PC-9 (cell line): ENCODE data around the gene ADD3. TPM values are rescaled to one million over a fixed set of nuclear protein-coding genes. Genes with fewer than 3 reads are reported as not detected.

Source experiments
- BruUV-seq: library from RNA; stranded (reverse); fragments of 400-500 nt; replicated peaks from 2 replicates; lab custom pipeline; 2021; lab: Mats Ljungman, UMichigan
- CTCF ChIA-PET: fragments of 300-600 bp; sonication (Branson Sonifier 250); formaldehyde crosslinking; loops from one replicate; lab custom pipeline; 2022; ENCODE audit warnings: antibody characterized with exemption; lab: Charles Lee
- POLR2A ChIA-PET: fragments of 300-600 bp; sonication (Branson Sonifier 250); formaldehyde crosslinking; loops from one replicate; lab custom pipeline; 2022; ENCODE audit warnings: antibody characterized with exemption; ENCODE audit not compliant: unreplicated experiment; lab: Charles Lee
- DNase-seq, 2 experiments: peaks; one replicate each; pipeline versions ENCODE4 v3.0.0 to v3.0.0-alpha.2; 2015 to 2022; ENCODE audit warnings: mixed read lengths in 1 of 2
- H2AFZ ChIP-seq: fragments of 200-600 bp; sonication (generic); 2 replicates; pipeline ENCODE4 v1.8.1; 2017; ENCODE audit warnings: antibody characterized with exemption
- H3F3A ChIP-seq: fragments of 200-600 bp; sonication (generic); 2 replicates; pipeline ENCODE4 v1.8.1; 2017; ENCODE audit warnings: antibody characterized with exemption, mild to moderate bottlenecking, low read depth; ENCODE audit not compliant: insufficient read depth
- H3K27ac ChIP-seq: fragments of 200-600 bp; sonication (generic); 2 replicates; pipeline ENCODE4 v1.6.1; 2016; ENCODE audit warnings: mixed run types
- H3K27me3 ChIP-seq: fragments of 200-600 bp; sonication (generic); 2 replicates; pipeline ENCODE4 v1.6.1; 2016; ENCODE audit warnings: low read depth, mixed run types; ENCODE audit not compliant: insufficient read depth
- H3K36me3 ChIP-seq: fragments of 200-600 bp; sonication (generic); 2 replicates; pipeline ENCODE4 v1.6.1; 2016; ENCODE audit warnings: low read depth, mixed run types
- H3K4me1 ChIP-seq: fragments of 200-600 bp; sonication (generic); replicated peaks from 2 replicates; pipeline ENCODE4 v1.6.1; 2016; ENCODE audit warnings: mixed run types; ENCODE audit not compliant: insufficient read depth
- H3K4me2 ChIP-seq: fragments of 200-600 bp; sonication (generic); 2 replicates; pipeline ENCODE4 v1.6.1; 2017; ENCODE audit warnings: mixed run types
- H3K4me3 ChIP-seq: fragments of 200-600 bp; sonication (generic); 2 replicates; pipeline ENCODE4 v1.6.1; 2016; ENCODE audit warnings: mixed run types
- H3K79me2 ChIP-seq: fragments of 200-600 bp; sonication (generic); 2 replicates; pipeline ENCODE4 v1.6.1; 2017; ENCODE audit warnings: low read depth, mixed run types
- H3K9me2 ChIP-seq: fragments of 200-600 bp; sonication (generic); 2 replicates; pipeline ENCODE4 v1.8.1; 2017; ENCODE audit warnings: mild to moderate bottlenecking; ENCODE audit not compliant: insufficient read depth
- H3K9me3 ChIP-seq: fragments of 200-600 bp; sonication (generic); 2 replicates; pipeline ENCODE4 v1.8.1; 2016; ENCODE audit warnings: low read depth; ENCODE audit not compliant: insufficient read depth
- H4K20me1 ChIP-seq: fragments of 200-600 bp; sonication (generic); 2 replicates; pipeline ENCODE4 v1.8.1; 2017; ENCODE audit not compliant: insufficient read depth
- EZH2 ChIP-seq: fragments of 200-600 bp; sonication (generic); IDR thresholded peaks from 2 replicates; pipeline ENCODE4 v1.8.0; 2017; ENCODE audit warnings: antibody characterized with exemption, low read depth
- intact Hi-C: fragments of 100-400 bp; cut with micrococcal nuclease; formaldehyde crosslinking; loops from one replicate; pipeline ENCODE4 v1.10.0; 2022; ENCODE audit not compliant: unreplicated experiment
- total RNA-seq: library from RNA; stranded (reverse); gene quantifications from 2 replicates; pipeline ENCODE4 v1.2.3, GENCODE V29; 2021
- TF ChIP-seq, protein P1 (sequence below): fragments of 200-600 bp; sonication (generic); conservative IDR thresholded peaks from 2 replicates; pipeline ENCODE4 v1.6.1; 2017; ENCODE audit warnings: mixed run types, antibody characterized with exemption, mild to moderate bottlenecking, moderate library complexity

ADD3 gene
- total RNA-seq, 1 experiment from 2014 or later: 77.7 TPM

DNA sequence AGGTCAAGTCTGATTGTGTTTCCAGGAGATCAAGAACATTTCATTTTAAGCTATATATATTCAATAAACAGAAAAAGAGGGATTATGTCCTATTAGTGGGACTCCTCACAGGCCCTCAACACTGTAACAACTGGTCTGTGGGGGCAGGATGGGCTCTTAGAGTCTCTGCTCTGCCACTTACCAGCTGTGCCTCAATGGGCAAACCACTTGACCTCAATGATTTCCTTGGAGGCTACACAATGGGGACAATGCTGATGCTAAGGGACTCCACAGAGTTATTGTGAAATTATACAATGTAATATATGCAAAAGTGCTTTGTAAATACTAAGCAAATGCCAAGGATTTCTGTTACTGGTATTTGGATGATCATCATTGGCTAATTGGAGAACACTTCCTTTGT, 166.4 kb downstream of the ADD3 start:
- CTCF ChIA-PET: no interaction called here
- no peak for TF ChIP-seq EZH2
- TF ChIP-seq, protein P1, sequence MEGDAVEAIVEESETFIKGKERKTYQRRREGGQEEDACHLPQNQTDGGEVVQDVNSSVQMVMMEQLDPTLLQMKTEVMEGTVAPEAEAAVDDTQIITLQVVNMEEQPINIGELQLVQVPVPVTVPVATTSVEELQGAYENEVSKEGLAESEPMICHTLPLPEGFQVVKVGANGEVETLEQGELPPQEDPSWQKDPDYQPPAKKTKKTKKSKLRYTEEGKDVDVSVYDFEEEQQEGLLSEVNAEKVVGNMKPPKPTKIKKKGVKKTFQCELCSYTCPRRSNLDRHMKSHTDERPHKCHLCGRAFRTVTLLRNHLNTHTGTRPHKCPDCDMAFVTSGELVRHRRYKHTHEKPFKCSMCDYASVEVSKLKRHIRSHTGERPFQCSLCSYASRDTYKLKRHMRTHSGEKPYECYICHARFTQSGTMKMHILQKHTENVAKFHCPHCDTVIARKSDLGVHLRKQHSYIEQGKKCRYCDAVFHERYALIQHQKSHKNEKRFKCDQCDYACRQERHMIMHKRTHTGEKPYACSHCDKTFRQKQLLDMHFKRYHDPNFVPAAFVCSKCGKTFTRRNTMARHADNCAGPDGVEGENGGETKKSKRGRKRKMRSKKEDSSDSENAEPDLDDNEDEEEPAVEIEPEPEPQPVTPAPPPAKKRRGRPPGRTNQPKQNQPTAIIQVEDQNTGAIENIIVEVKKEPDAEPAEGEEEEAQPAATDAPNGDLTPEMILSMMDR: no peak
- POLR2A ChIA-PET: no interaction called here

DNA sequence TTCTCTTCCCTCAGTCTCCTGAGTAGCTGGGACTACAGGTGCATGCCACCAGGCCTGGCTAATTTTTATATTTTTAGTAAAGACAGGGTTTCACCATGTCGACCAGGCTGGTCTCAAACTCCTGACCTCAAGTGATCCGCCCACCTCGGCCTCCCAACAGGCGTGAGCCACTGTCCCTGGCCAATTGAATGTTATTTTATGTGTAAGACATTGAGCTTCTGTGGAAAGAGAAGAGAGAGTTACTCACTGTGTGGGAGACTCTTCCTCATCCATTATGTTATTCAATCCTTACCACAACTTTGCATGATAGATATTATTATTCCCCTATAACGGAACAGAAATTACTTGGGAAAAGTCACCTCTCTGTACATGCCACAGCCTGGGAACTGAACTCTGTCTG, 167.0 kb downstream of the ADD3 start:
- Histone ChIP-seq H3K79me2 (no peaks in the 10 kb centered on the region), H3K27me3 (no peaks in the 10 kb centered on the region), H4K20me1 (no peaks in the 10 kb centered on the region), H3K4me3 (no peak overlapping the region), H3K9me2 (no peaks in the 10 kb centered on the region), H3K9me3 (no peaks in the 10 kb centered on the region), H3K27ac (no peak overlapping the region), H2AFZ (no peak overlapping the region), H3K4me1 (0 out of 2 replicates have a peak, but pooled peaks cover 7% of the 10 kb centered on the region), H3F3A (no peaks in the 10 kb centered on the region), H3K4me2 (no peak overlapping the region), H3K36me3 (no peaks in the 10 kb centered on the region)
- intact Hi-C loops: no loop called here
- BruUV-seq: no TSS peak
- POLR2A ChIA-PET: no interaction called here
- TF ChIP-seq EZH2: no peak
- TF ChIP-seq, protein P1: no peak
- CTCF ChIA-PET: no interaction called here
- DNase-seq: no peak

More for the DNA sequence above, 166.4 kb downstream of the ADD3 start:
- no peaks in the 10 kb centered on the region for H3K9me3 ChIP-seq
- H3K27ac ChIP-seq: no peak overlapping the region
- H3K4me1 ChIP-seq: 0 out of 2 replicates have a peak, but pooled peaks cover 7% of the 10 kb centered on the region
- no peak for DNase-seq
- no peaks in the 10 kb centered on the region for H4K20me1 ChIP-seq
- H3K9me2 ChIP-seq: no peaks in the 10 kb centered on the region
- H2AFZ ChIP-seq: no peak overlapping the region
- H3K36me3 ChIP-seq: no peaks in the 10 kb centered on the region
- no peaks in the 10 kb centered on the region for H3K79me2 ChIP-seq
- intact Hi-C loops: no loop called here
- no peaks in the 10 kb centered on the region for H3F3A ChIP-seq
- H3K4me3 ChIP-seq: no peak overlapping the region
- no TSS peak for BruUV-seq
- no peak overlapping the region for H3K4me2 ChIP-seq
- H3K27me3 ChIP-seq: no peaks in the 10 kb centered on the region

DNA sequence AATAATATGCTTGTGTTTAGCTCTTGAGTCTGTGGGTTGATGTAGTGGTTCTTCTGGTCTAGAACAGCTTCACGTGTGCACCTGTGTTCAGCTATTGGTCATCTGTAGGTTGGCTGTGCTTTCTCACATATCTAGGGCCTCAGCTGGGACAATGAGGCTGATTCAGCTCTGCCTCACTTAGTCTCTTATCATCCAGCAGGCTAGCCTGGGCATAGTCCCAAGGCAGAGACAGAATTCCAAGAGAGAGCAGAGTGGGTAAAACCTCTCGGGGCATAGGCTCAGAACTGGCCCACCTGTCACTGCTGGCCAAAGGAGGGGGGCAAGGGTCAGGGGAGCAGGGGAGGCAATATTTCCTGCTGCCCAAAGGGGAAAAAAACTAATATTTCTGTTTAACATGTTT, 167.6 kb downstream of the ADD3 start:
- Histone ChIP-seq H4K20me1 (no peaks in the 10 kb centered on the region), H3K79me2 (no peaks in the 10 kb centered on the region), H3K36me3 (no peaks in the 10 kb centered on the region), H3K27ac (no peak overlapping the region), H2AFZ (no peak overlapping the region), H3K4me1 (0 out of 2 replicates have a peak, but pooled peaks cover 6% of the 10 kb centered on the region), H3F3A (no peaks in the 10 kb centered on the region), H3K4me3 (no peak overlapping the region), H3K9me3 (no peaks in the 10 kb centered on the region), H3K27me3 (no peaks in the 10 kb centered on the region), H3K4me2 (no peak overlapping the region), H3K9me2 (no peaks in the 10 kb centered on the region)
- DNase-seq: no peak
- intact Hi-C loops: no loop called here
- ChIA-PET POLR2A (no interaction called here), CTCF (no interaction called here)
- TF ChIP-seq EZH2: no peak
- TF ChIP-seq, protein P1: no peak
- no TSS peak for BruUV-seq
